ENCODE data around the gene CLCNKB.

GRCh38 chr1:16091296-16091695 is 47.7 kb downstream of the CLCNKB start:
- no peak for TF ChIP-seq CTCF (IDR thresholded peaks at IDR 0.05)
- no peak for TF ChIP-seq POLR2A (IDR thresholded peaks at IDR 0.05)

Measured in testis (tissue), 2 donors.